Activated CD4-positive, alpha-beta T cell treated with anti-CD3 and anti-CD28 coated beads for 48 hours (primary cell): ENCODE results near the gene PKN2.
"Not testable (repeated sequence)": the region's sequence is repeated elsewhere in the genome, so short reads cannot be mapped to it uniquely, and the experiment has no call there.

Experiments used
- DNase-seq: peaks from one replicate; pipeline ENCODE4 v3.0.0-alpha.2; 2020

PKN2 gene

GRCh38 chr1:88680911-88681622 is 3.0 kb upstream of the PKN2 start:
- no peak for DNase-seq

GRCh38 chr1:88684482-88685258 is 597 bp downstream of the PKN2 start:
- peak; percentile 78 for DNase-seq

GRCh38 chr1:88685259-88685620 is 1.2 kb downstream of the PKN2 start:
- DNase-seq = no peak

GRCh38 chr1:88691540-88691939 is 7.5 kb downstream of the PKN2 start:
- no peak for DNase-seq

- no peak for DNase-seq
These were observed 11.7 kb downstream of the PKN2 start for GRCh38 chr1:88695781-88696180.

GRCh38 chr1:88697503-88697902 is 13.4 kb downstream of the PKN2 start:
- no peak for DNase-seq

- no peak for DNase-seq
These were observed 14.1 kb downstream of the PKN2 start for GRCh38 chr1:88698140-88698539.

GRCh38 chr1:88698764-88699163 is 14.7 kb downstream of the PKN2 start:
- DNase-seq = no peak

GRCh38 chr1:88700425-88701013 is 16.4 kb downstream of the PKN2 start:
- DNase-seq = no peak

- DNase-seq = no peak
These were observed 17.2 kb downstream of the PKN2 start for GRCh38 chr1:88701275-88701674.

GRCh38 chr1:88701793-88702192 is 17.7 kb downstream of the PKN2 start:
- not testable (repeated sequence) for DNase-seq

GRCh38 chr1:88708011-88708410 is 23.9 kb downstream of the PKN2 start:
- no peak for DNase-seq

- not testable (repeated sequence) for DNase-seq
These were observed 28.8 kb downstream of the PKN2 start for GRCh38 chr1:88712907-88713306.

- DNase-seq = not testable (repeated sequence)
These were observed 32.5 kb downstream of the PKN2 start for GRCh38 chr1:88716571-88716970.

- no peak for DNase-seq
These were observed 38.4 kb downstream of the PKN2 start for GRCh38 chr1:88722492-88722891.

GRCh38 chr1:88726697-88727096 is 42.6 kb downstream of the PKN2 start:
- no peak for DNase-seq

GRCh38 chr1:88727205-88727604 is 43.1 kb downstream of the PKN2 start:
- DNase-seq = no peak

- no peak for DNase-seq
These were observed 45.2 kb downstream of the PKN2 start for GRCh38 chr1:88729297-88729696.

- no peak for DNase-seq
These were observed 46.1 kb downstream of the PKN2 start for GRCh38 chr1:88730132-88730675.

- no peak for DNase-seq
These were observed 46.9 kb downstream of the PKN2 start for GRCh38 chr1:88730995-88731394.

- no peak for DNase-seq
These were observed 47.6 kb downstream of the PKN2 start for GRCh38 chr1:88731475-88732269.

GRCh38 chr1:88735382-88735781 is 51.3 kb downstream of the PKN2 start:
- DNase-seq = no peak

GRCh38 chr1:88735909-88736308 is 51.8 kb downstream of the PKN2 start:
- DNase-seq = no peak
